Osteocyte (in vitro differentiated cells): ENCODE results near the gene PLXNA4. TPM values are rescaled to one million over a fixed set of nuclear protein-coding genes. Genes with fewer than 3 reads are reported as not detected.
A peak's percentile ranks its signal among the peaks of the same experiment; 100 is the strongest.

ENCODE experiments used
- DNase-seq: peaks from one replicate; pipeline ENCODE4 v3.0.0; 2021; ENCODE audit warnings: mixed read lengths; ENCODE audit not compliant: unreplicated experiment; ENCODE audit errors: extremely low spot score
- H3K27ac Mint-ChIP-seq: one replicate; pipeline ENCODE4 v1.8.0; 2021; ENCODE audit warnings: mild to moderate bottlenecking, mixed read lengths; ENCODE audit not compliant: unreplicated experiment
- H3K27me3 Mint-ChIP-seq: one replicate; pipeline ENCODE4 v1.8.0; 2021; ENCODE audit warnings: mixed read lengths; ENCODE audit not compliant: unreplicated experiment
- H3K36me3 Mint-ChIP-seq: one replicate; pipeline ENCODE4 v1.8.0; 2021; ENCODE audit warnings: mixed read lengths; ENCODE audit not compliant: unreplicated experiment
- H3K4me1 Mint-ChIP-seq: one replicate; pipeline ENCODE4 v1.8.0; 2021; ENCODE audit warnings: mixed read lengths; ENCODE audit not compliant: unreplicated experiment
- H3K4me3 Mint-ChIP-seq: one replicate; pipeline ENCODE4 v1.8.0; 2021; ENCODE audit warnings: mild to moderate bottlenecking, moderate library complexity, mixed read lengths; ENCODE audit not compliant: unreplicated experiment
- H3K9me3 Mint-ChIP-seq: one replicate; pipeline ENCODE4 v1.8.0; 2021; ENCODE audit warnings: mixed read lengths; ENCODE audit not compliant: unreplicated experiment
- CTCF ChIP-seq: fragments of 200-600 bp; sonication (generic); IDR thresholded peaks from 2 replicates; pipeline ENCODE4 v1.5.0; 2021; ENCODE audit warnings: antibody characterized with exemption, mild to moderate bottlenecking, moderate library complexity
- total RNA-seq: library from RNA; stranded (reverse); gene quantifications from 2 replicates; pipeline ENCODE4 v1.2.1, GENCODE V29; 2021

The PLXNA4 gene
- total RNA-seq, 1 donor from 2014 or later = 59.0 TPM

- Mint-ChIP-seq H3K36me3 (no peaks in the 10 kb centered on the region), H3K27me3 (peaks cover 21% of the 10 kb centered on the region), H3K4me3 (no peak overlapping the region), H3K9me3 (no peaks in the 10 kb centered on the region), H3K27ac (no peak overlapping the region), H3K4me1 (peaks cover 8% of the 10 kb centered on the region)
- peak; percentile 90 for DNase-seq
- TF ChIP-seq CTCF = peak; percentile 80
These were observed 4.5 kb upstream of the PLXNA4 start for GRCh38 chr7:132580717-132581285.

GRCh38 chr7:132580277-132580676 lies 4.0 kb upstream of the PLXNA4 start:
- H3K36me3 Mint-ChIP-seq = no peaks in the 10 kb centered on the region
- peaks cover 8% of the 10 kb centered on the region for H3K4me1 Mint-ChIP-seq
- peaks cover 16% of the 10 kb centered on the region for H3K27me3 Mint-ChIP-seq
- no peak overlapping the region for H3K4me3 Mint-ChIP-seq
- no peak for TF ChIP-seq CTCF
- DNase-seq = no peak
- no peaks in the 10 kb centered on the region for H3K9me3 Mint-ChIP-seq
- no peak overlapping the region for H3K27ac Mint-ChIP-seq

DNA sequence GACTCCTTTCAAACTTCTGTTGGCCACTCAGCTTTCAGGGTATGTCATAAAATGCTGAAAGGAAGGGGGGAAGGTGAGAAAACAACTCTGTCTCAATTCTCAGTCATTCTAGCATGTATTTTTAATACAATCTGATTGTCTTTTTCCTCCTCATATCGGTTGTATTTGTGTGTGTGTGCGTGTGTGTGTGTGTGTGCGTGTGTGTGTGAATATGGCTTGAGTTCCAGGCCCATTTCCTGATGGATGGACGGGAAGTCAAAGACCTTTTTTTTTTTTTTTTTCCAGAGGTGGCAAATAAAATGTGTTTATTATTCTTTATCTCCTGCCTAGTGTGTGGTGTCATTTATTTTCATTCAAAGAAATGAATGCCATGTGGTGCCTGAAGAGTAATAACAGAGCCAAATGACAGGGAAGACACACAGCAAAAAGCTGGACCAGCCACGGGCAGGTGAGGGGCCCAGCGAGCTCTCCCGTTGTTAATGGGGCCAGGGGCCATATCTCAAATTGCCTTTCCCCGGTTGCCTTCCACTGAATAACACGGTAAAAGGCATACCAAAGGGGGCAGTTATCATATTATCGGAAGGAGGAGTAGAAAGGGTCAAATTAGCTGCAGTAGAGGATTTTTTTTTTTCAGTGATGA lies 3.1 kb upstream of the PLXNA4 start:
- TF ChIP-seq CTCF = no peak
- Mint-ChIP-seq H3K36me3 (no peaks in the 10 kb centered on the region), H3K27ac (no peak overlapping the region), H3K27me3 (peaks cover 8% of the 10 kb centered on the region), H3K9me3 (no peaks in the 10 kb centered on the region), H3K4me1 (peaks cover 17% of the 10 kb centered on the region), H3K4me3 (no peak overlapping the region)
- DNase-seq = no peak

DNA sequence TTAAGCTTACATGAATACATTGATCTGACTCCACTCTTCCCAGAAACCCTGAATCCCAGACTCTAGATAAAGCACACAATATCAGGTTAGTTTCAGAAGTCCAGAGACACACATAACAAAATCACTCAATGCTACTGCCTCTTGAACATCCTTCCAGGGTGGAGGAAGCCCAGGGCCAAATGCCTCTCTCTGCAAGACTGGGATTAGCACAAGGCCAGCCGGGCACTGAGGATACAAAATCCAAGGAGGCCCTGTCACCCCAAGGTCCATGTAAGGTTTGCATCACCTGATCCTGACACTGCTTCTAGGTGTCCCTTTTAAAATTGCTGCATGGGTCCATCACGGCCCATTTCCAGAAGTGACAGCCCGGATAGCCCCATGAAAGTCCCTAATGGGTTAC lies 2.6 kb upstream of the PLXNA4 start:
- H3K4me1 Mint-ChIP-seq = peaks cover 23% of the 10 kb centered on the region
- H3K9me3 Mint-ChIP-seq = no peaks in the 10 kb centered on the region
- no peak for TF ChIP-seq CTCF
- H3K36me3 Mint-ChIP-seq = peaks cover 3% of the 10 kb centered on the region
- no peak overlapping the region for H3K4me3 Mint-ChIP-seq
- no peak overlapping the region for H3K27ac Mint-ChIP-seq
- no peak for DNase-seq
- H3K27me3 Mint-ChIP-seq = peaks cover 4% of the 10 kb centered on the region

- H3K4me3 Mint-ChIP-seq = peak overlapping the region; percentile 72
- H3K27ac Mint-ChIP-seq = no peak overlapping the region
- peaks cover 3% of the 10 kb centered on the region for H3K36me3 Mint-ChIP-seq
- no peak for DNase-seq
- no peaks in the 10 kb centered on the region for H3K9me3 Mint-ChIP-seq
- no peak for TF ChIP-seq CTCF
- H3K27me3 Mint-ChIP-seq = peaks cover 9% of the 10 kb centered on the region
- peaks cover 31% of the 10 kb centered on the region for H3K4me1 Mint-ChIP-seq
These were observed 1.7 kb upstream of the PLXNA4 start for GRCh38 chr7:132578050-132578370.
